NT2/D1 (cell line): ENCODE data around the gene ACTR2.

Experiments used
- SUZ12 ChIP-seq: IDR thresholded peaks from 2 replicates; pipeline ENCODE4 v1.6.1; 2011; ENCODE audit not compliant: insufficient read length, insufficient read depth; ENCODE audit errors: extremely low read depth
- ZNF274 ChIP-seq: IDR thresholded peaks from 2 replicates; pipeline ENCODE4 v1.6.1; 2011; ENCODE audit warnings: mild to moderate bottlenecking, low read depth, low read length

GRCh38 chr2:65199891-65200290 is 27.7 kb upstream of the ACTR2 start:
- TF ChIP-seq ZNF274 (no peak), SUZ12 (no peak)
